ENCODE measurements around the gene PEMT. TPM values are rescaled to one million over a fixed set of nuclear protein-coding genes. Genes with fewer than 3 reads are reported as not detected.

Gene PEMT
- total RNA-seq, 4 donors from 2014 or later = 17.7 to 24.8 (median 20.6) TPM

GRCh38 chr17:17495536-17496188 is 95.8 kb downstream of the PEMT start:
- Histone ChIP-seq H3K27me3 (no peaks in the 10 kb centered on the region), H3K4me1 (peaks cover 27 to 38% (median 31%) of the 10 kb centered on the region in 4 donors), H3K27ac (replicated peaks in 1 of 4) (peak overlapping the region; percentile 77 to 89 (median 85)), H3K9me3 (no peaks in the 10 kb centered on the region), H3K36me3 (peaks cover 8 to 23% (median 20%) of the 10 kb centered on the region in 4 donors), H3K4me3 (peak overlapping the region; percentile 67 to 77 (median 70))
- intact Hi-C loops (cut with DNase I) = loop anchor here (2.0 to 10.0 kb wide), 2 partner anchors 19 to 141 kb away; partner anchors contain the start of gene MED9
- no peak for DNase-seq (ENCODE audit: extremely low spot score)
- WGBS = 9% methylated on average over 12 of the region's 65 CpGs
- no peak for TF ChIP-seq POLR2A (IDR thresholded peaks at IDR 0.05; ENCODE audit: low read depth)
- no peak for TF ChIP-seq POLR2AphosphoS5 (IDR thresholded peaks at IDR 0.05)
- TF ChIP-seq CTCF (IDR thresholded peaks at IDR 0.05) = no peak
- TF ChIP-seq EP300 (IDR thresholded peaks at IDR 0.05) = no peak

DNA sequence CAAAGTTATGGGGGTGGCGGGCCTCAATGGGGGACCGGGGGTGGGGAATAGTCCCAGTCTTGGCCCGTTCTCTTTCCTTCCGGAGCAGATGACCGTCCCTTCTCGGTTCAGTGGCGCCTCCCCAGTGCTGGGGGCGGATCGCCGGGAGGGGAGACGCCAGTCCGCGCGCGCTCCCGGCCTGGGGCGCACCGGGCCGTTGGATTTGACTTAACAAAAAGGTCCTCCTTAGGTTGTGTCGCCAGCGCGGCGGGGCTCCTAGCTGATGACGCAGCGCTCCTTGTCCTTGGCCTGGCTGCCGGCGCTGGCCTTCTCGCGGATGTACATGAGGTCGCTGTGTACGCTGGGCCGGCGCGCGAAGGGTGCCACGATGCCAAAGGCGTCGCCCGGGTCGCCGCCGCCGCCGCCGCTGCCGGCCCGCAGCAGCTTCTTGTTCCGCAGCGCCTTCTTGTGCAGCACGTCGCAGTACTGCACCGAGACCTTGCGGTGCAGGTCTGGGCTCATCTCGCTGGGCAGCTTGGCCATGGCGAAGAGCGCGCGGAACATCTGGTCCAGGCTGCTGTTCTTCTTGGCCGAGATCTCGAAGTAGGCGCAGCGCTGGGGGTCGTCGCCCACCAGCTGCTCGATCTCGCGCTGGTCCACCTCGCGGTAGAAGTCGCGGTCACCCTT is 96.5 kb downstream of the PEMT start:
- intact Hi-C loops (cut with DNase I) = loop anchor here (2.0 to 10.0 kb wide), 3 partner anchors 18 to 140 kb away; partner anchors contain the start of genes MED9 and PEMT
- Histone ChIP-seq H3K27me3 (no peaks in the 10 kb centered on the region), H3K36me3 (peaks cover 8 to 23% (median 20%) of the 10 kb centered on the region in 4 donors), H3K27ac (replicated peaks in 1 of 4) (peak overlapping the region; percentile 77 to 89 (median 85)), H3K4me1 (peaks cover 27 to 38% (median 31%) of the 10 kb centered on the region in 4 donors), H3K4me3 (peak overlapping the region; percentile 67 to 77 (median 70)), H3K9me3 (no peaks in the 10 kb centered on the region)
- WGBS = 13% methylated on average over 58 of the region's 71 CpGs
- TF ChIP-seq EP300 (IDR thresholded peaks at IDR 0.05) (no peak), CTCF (IDR thresholded peaks at IDR 0.05) (no peak), POLR2A (IDR thresholded peaks at IDR 0.05; ENCODE audit: low read depth) (no peak), POLR2AphosphoS5 (IDR thresholded peaks at IDR 0.05) (no peak)
- no peak for DNase-seq (ENCODE audit: extremely low spot score)

DNA sequence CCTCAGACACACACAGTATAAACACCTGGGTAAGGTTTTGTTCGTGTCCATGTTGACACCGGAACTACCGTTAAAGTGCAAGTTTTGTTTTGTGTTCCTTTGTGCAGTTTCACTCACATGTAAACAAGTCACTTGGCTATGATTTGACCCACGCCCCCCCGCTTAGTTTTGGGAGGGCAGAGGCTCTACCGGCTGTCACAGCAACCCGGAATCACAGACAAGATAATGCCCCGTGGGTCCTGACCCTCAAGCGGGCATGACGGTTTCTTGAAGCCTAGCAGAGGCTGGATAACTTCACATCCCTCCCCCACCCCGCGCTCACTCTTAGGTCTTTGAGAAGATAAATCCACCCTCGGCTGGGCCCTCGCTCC is 97.0 kb downstream of the PEMT start:
- intact Hi-C loops (cut with DNase I) = loop anchor here (2.0 to 10.0 kb wide), 3 partner anchors 18 to 140 kb away; partner anchors contain the start of genes MED9 and PEMT
- H3K4me1 ChIP-seq = peaks cover 27 to 38% (median 31%) of the 10 kb centered on the region in 4 donors
- H3K4me3 ChIP-seq = peak overlapping the region; percentile 67 to 77 (median 70)
- H3K36me3 ChIP-seq = peaks cover 8 to 25% (median 21%) of the 10 kb centered on the region in 4 donors
- no peak for DNase-seq (ENCODE audit: extremely low spot score)
- H3K27ac ChIP-seq (replicated peaks in 1 of 4) = peak overlapping the region; percentile 77 to 89 (median 85)
- 54% methylated on average over 14 of the region's 14 CpGs for WGBS
- TF ChIP-seq POLR2A (IDR thresholded peaks at IDR 0.05; ENCODE audit: low read depth) = no peak
- no peaks in the 10 kb centered on the region for H3K27me3 ChIP-seq
- H3K9me3 ChIP-seq = no peaks in the 10 kb centered on the region

DNA sequence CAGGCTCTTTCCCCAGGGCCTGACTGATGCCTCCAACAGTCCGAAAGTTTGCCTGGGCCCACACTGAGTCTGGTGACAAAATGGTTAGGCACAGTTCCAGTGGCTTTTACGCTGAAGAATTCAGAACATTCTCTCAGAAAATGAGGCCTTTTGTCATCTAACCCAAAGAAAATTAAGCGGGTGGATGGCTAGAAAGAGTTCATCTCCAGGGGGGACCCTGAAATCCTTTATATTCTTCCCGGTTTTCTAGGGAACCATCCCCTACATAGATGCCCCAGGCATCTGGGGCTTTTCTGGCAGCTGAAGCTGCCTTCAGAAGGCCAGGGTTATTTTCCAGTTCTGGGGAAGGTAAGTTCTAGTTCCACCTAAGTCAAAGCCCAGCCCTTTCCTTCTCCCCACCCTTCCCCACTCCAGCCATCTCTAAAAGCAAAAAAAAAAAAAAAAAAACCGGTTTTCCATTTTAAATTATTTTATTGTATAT is 97.5 kb downstream of the PEMT start:
- no peak for TF ChIP-seq POLR2A (IDR thresholded peaks at IDR 0.05; ENCODE audit: low read depth)
- H3K9me3 ChIP-seq = no peaks in the 10 kb centered on the region
- peak overlapping the region in 2 of 4 donors; percentile 20 to 73 for H3K4me3 ChIP-seq
- no peak for DNase-seq (ENCODE audit: extremely low spot score)
- peak overlapping the region in 1 of 4 donors; percentile 16 for H3K27ac ChIP-seq (replicated peaks in 1 of 4)
- peaks cover 8 to 29% (median 22%) of the 10 kb centered on the region in 4 donors for H3K36me3 ChIP-seq
- WGBS = 84% methylated on average over 5 of the region's 5 CpGs
- H3K4me1 ChIP-seq = peaks cover 27 to 39% (median 31%) of the 10 kb centered on the region in 4 donors
- no peaks in the 10 kb centered on the region for H3K27me3 ChIP-seq
- intact Hi-C loops (cut with DNase I) = loop anchor here (2.0 to 10.0 kb wide), 3 partner anchors 17 to 139 kb away; partner anchors contain the start of genes MED9 and PEMT

DNA sequence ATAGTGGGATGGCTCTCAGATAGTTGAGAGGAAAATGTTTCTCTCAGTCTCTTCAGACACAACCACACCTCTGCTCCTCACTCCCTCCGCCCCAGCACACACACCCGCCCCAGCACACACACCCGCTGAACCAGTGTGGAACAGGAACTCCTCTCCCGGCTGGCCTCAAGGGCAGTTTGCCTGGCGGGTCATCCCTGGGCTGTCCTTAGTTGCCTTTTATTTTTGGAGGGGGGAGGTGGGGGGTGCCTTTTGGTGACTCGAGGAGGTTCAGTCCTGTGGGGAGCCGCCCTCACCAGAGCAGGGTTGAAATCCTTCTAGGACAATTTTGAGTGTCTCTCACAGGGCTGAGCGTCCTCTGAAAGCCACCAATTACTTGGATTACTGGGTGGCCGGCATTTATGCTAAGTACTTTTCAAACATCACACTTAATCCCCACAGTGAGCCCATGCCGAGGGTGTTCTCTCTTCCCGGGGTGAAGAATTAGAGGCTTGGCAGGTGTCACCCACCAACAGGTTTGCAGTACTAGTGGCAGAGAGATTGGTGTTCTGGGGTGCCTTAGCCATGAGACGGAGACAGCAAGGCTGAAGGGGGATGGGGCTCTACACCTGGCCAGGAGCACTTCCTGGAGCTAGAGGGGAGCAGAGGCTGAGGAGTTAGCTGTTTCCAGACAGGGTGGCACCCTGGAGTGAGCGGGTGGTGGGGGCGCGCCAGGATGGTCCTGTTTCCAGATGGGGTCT is 98.1 kb downstream of the PEMT start:
- peaks cover 29 to 41% (median 31%) of the 10 kb centered on the region in 4 donors for H3K4me1 ChIP-seq
- peaks cover 8 to 35% (median 26%) of the 10 kb centered on the region in 4 donors for H3K36me3 ChIP-seq
- H3K27me3 ChIP-seq = no peaks in the 10 kb centered on the region
- H3K27ac ChIP-seq (replicated peaks in 1 of 4) = peak overlapping the region in 2 of 4 donors; percentile 6 to 16
- no peaks in the 10 kb centered on the region for H3K9me3 ChIP-seq
- TF ChIP-seq CTCF (IDR thresholded peaks at IDR 0.05) (no peak), POLR2A (IDR thresholded peaks at IDR 0.05; ENCODE audit: low read depth) (no peak), POLR2AphosphoS5 (IDR thresholded peaks at IDR 0.05) (no peak), EP300 (IDR thresholded peaks at IDR 0.05) (no peak)
- no peak overlapping the region for H3K4me3 ChIP-seq
- no peak for DNase-seq (ENCODE audit: extremely low spot score)
- intact Hi-C loops (cut with DNase I) = loop anchor here (5.0 to 10.0 kb wide), 2 partner anchors 99 to 139 kb away; partner anchors contain the start of gene PEMT
- 78% methylated on average over 15 of the region's 15 CpGs for WGBS

All from esophagus muscularis mucosa (tissue), 4 donors.